GM20000 (cell line): ENCODE data around the gene ANXA6.

Experiments used
- DNase-seq: peaks from one replicate; pipeline ENCODE4 v3.0.0; 2012; ENCODE audit warnings: low spot score
- TF ChIP-seq, protein P1 (sequence below): IDR thresholded peaks from 2 replicates; pipeline ENCODE4 v1.5.1; 2012; ENCODE audit warnings: mild to moderate bottlenecking, control low read depth; ENCODE audit errors: extremely low read depth, missing control alignments

The ANXA6 gene

GRCh38 chr5:151186052-151186451, 28.5 kb upstream of the ANXA6 start:
- DNase-seq: no peak
- TF ChIP-seq, protein P1, sequence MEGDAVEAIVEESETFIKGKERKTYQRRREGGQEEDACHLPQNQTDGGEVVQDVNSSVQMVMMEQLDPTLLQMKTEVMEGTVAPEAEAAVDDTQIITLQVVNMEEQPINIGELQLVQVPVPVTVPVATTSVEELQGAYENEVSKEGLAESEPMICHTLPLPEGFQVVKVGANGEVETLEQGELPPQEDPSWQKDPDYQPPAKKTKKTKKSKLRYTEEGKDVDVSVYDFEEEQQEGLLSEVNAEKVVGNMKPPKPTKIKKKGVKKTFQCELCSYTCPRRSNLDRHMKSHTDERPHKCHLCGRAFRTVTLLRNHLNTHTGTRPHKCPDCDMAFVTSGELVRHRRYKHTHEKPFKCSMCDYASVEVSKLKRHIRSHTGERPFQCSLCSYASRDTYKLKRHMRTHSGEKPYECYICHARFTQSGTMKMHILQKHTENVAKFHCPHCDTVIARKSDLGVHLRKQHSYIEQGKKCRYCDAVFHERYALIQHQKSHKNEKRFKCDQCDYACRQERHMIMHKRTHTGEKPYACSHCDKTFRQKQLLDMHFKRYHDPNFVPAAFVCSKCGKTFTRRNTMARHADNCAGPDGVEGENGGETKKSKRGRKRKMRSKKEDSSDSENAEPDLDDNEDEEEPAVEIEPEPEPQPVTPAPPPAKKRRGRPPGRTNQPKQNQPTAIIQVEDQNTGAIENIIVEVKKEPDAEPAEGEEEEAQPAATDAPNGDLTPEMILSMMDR: no peak

GRCh38 chr5:151184316-151185042, 26.9 kb upstream of the ANXA6 start:
- no peak for DNase-seq
- TF ChIP-seq, protein P1: no peak

GRCh38 chr5:151183456-151184245, 26.1 kb upstream of the ANXA6 start:
- DNase-seq: no peak
- TF ChIP-seq, protein P1: no peak

- TF ChIP-seq, protein P1: no peak
These were observed 25.4 kb upstream of the ANXA6 start for GRCh38 chr5:151182976-151183375.

DNA sequence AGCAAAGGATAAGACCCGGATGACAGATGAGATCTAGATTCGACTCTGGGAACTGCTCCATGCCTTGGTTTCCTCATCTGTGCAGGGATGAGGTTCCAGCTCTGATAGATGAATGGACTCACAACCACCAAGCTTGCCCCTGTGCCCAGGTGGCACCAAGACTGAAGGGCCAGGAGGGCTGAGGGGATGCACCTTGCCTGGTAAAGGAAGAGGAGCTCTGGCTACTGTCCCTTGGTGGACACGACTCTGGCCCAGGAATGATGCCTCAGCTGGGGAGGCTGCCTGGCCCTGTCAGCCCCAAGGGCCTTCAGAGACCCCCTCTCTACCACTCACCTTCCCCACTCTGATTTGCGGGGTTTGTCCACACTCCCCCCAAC, 24.9 kb upstream of the ANXA6 start:
- TF ChIP-seq, protein P1: no peak
- DNase-seq: no peak

More at GRCh38 chr5:151182976-151183375, 25.4 kb upstream of the ANXA6 start:
- no peak for DNase-seq

- DNase-seq: no peak
- TF ChIP-seq, protein P1: no peak
These were observed 24.4 kb upstream of the ANXA6 start for GRCh38 chr5:151181818-151182523.

DNA sequence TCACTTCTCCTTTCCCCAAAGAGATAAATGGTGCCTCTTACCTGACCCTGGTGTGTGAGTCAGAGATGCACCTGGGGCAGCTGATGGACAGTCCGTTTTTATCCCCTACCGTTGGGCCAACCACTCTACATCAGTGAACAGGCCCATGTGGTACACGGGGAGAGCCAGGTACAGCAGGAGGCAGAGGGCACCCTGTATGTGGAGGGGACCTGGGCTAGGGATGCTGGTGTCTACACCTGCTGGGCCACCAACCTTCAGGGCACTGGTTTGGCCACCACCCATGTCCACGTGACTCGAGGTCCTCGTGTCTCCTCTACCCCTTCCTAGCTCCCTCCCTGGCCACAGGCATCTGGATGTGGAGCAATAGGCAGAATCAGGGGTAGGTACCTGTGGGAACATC, 22.7 kb upstream of the ANXA6 start:
- TF ChIP-seq, protein P1: no peak
- no peak for DNase-seq
